Hepatocyte (in vitro differentiated cells): ENCODE results near the gene EMILIN1.

ENCODE experiments used
- CTCF ChIP-seq: fragments of 200-600 bp; sonication (generic); IDR thresholded peaks from 2 replicates; pipeline ENCODE4 v1.5.1; 2016; ENCODE audit warnings: antibody characterized with exemption, mild to moderate bottlenecking; ENCODE audit not compliant: poor library complexity
- EZH2 ChIP-seq: fragments of 200-600 bp; sonication (generic); IDR thresholded peaks from 2 replicates; pipeline ENCODE4 v1.6.1; 2016; ENCODE audit warnings: antibody characterized with exemption, mild to moderate bottlenecking, borderline replicate concordance
- EZH2phosphoT487 ChIP-seq: fragments of 200-600 bp; sonication (generic); IDR thresholded peaks from one replicate; pipeline ENCODE4 v1.6.1; 2018; ENCODE audit warnings: antibody characterized with exemption, mild to moderate bottlenecking, low read depth, moderate library complexity; ENCODE audit not compliant: unreplicated experiment, severe bottlenecking

- no peak for TF ChIP-seq EZH2phosphoT487
- no peak for TF ChIP-seq CTCF
- no peak for TF ChIP-seq EZH2
These were observed 39.0 kb upstream of the EMILIN1 start for GRCh38 chr2:27039426-27039825.
